Liver (tissue), 3 donors: Measurements from ENCODE around the gene MGAT1.

Experiments
- CTCF ChIP-seq: fragments of 150-350 bp; IDR thresholded peaks from 2 replicates; pipeline ENCODE4 v1.5.1; 2017; ENCODE audit warnings: improper control_type of control experiment, low read depth, low read length; ENCODE audit not compliant: missing input control
- MAX ChIP-seq: IDR thresholded peaks from 2 replicates; pipeline ENCODE4 v1.6.1; 2016; ENCODE audit warnings: antibody characterized with exemption
- RAD21 ChIP-seq, 2 donors: IDR thresholded peaks; 2 replicates each; pipeline ENCODE4 v1.6.1; 2016; ENCODE audit warnings: antibody characterized with exemption in 2 of 2, mild to moderate bottlenecking in 2 of 2
- REST ChIP-seq: IDR thresholded peaks from 2 replicates; pipeline ENCODE4 v1.6.1; 2016; ENCODE audit warnings: antibody characterized with exemption, mild to moderate bottlenecking
- SP1 ChIP-seq: IDR thresholded peaks from 2 replicates; pipeline ENCODE4 v1.6.1; 2018; ENCODE audit warnings: antibody characterized with exemption, mild to moderate bottlenecking
- TAF1 ChIP-seq: conservative IDR thresholded peaks from 2 replicates; pipeline ENCODE4 v1.6.1; 2016; ENCODE audit warnings: antibody characterized with exemption, mild to moderate bottlenecking
- donor health status: healthy.
- donor health status: healthy.

- TF ChIP-seq SP1 (no peak), CTCF (no peak), TAF1 (no peak), REST (no peak), RAD21 (IDR thresholded peaks at IDR 0.05) (no peak), MAX (no peak)
Observed at GRCh38 chr5:180839935-180840334, 37.3 kb upstream of the MGAT1 start.
